DND-41 (cell line): ENCODE data around the gene UTF1.

Experiments used
- ATAC-seq: fragments of 200-7000 bp; cut with Tn5 transposase; 3 replicates; pipeline ENCODE4 v1.9.1; 2021; ENCODE audit warnings: low read depth; ENCODE audit not compliant: insufficient read depth
- DNase-seq: peaks from one replicate; pipeline ENCODE4 v3.0.0-alpha.2; 2020
- H2AFZ ChIP-seq: 2 replicates; pipeline ENCODE4 v1.6.0; 2012; ENCODE audit warnings: low read depth, low read length
- H3K27ac ChIP-seq: 2 replicates; pipeline ENCODE4 v1.5.1; 2012; ENCODE audit warnings: low read length, inconsistent platforms
- H3K27me3 ChIP-seq: fragments of 200-600 bp; sonication (generic); 2 replicates; pipeline ENCODE4 v1.6.0; 2012; ENCODE audit warnings: low read length, mild to moderate bottlenecking, inconsistent platforms; ENCODE audit not compliant: insufficient read depth, poor library complexity
- H3K36me3 ChIP-seq: 2 replicates; pipeline ENCODE4 v1.5.1; 2012; ENCODE audit warnings: low read length, inconsistent platforms; ENCODE audit not compliant: insufficient read depth
- H3K4me1 ChIP-seq: 2 replicates; pipeline ENCODE4 v1.5.1; 2012; ENCODE audit warnings: mild to moderate bottlenecking, low read length; ENCODE audit not compliant: insufficient read depth
- H3K4me2 ChIP-seq: 2 replicates; pipeline ENCODE4 v1.6.0; 2012; ENCODE audit warnings: mild to moderate bottlenecking, moderate library complexity, low read length, inconsistent platforms; ENCODE audit not compliant: insufficient read depth
- H3K4me3 ChIP-seq, 2 experiments: fragments of 200-600 bp in 1 of 2; shearing (Covaris generic) in 1 of 2; 2 replicates each; pipeline ENCODE4 v1.5.1; 2012 to 2016; ENCODE audit warnings: inconsistent platforms in 2 of 2, low read length in 2 of 2, mild to moderate bottlenecking in 2 of 2, low read depth in 1 of 2, moderate library complexity in 1 of 2
- H3K79me2 ChIP-seq: 2 replicates; pipeline ENCODE4 v1.6.0; 2012; ENCODE audit warnings: low read length, inconsistent platforms; ENCODE audit not compliant: insufficient read depth
- H3K9ac ChIP-seq: 2 replicates; pipeline ENCODE4 v1.6.0; 2012; ENCODE audit warnings: low read depth, mild to moderate bottlenecking, inconsistent platforms, low read length, moderate library complexity
- H3K9me3 ChIP-seq: 2 replicates; pipeline ENCODE4 v1.5.1; 2012; ENCODE audit warnings: low read length, moderate library complexity, mild to moderate bottlenecking, inconsistent platforms; ENCODE audit not compliant: insufficient read depth, severe bottlenecking
- H4K20me1 ChIP-seq: 2 replicates; pipeline ENCODE4 v1.6.0; 2012; ENCODE audit warnings: low read length; ENCODE audit not compliant: insufficient read depth
- CTCF ChIP-seq: IDR thresholded peaks from 2 replicates; pipeline ENCODE4 v1.5.1; 2012; ENCODE audit warnings: borderline replicate concordance, low read length, moderate library complexity, mild to moderate bottlenecking; ENCODE audit not compliant: poor library complexity, severe bottlenecking; ENCODE audit errors: extremely low read depth
- EZH2 ChIP-seq: IDR thresholded peaks from 3 replicates; pipeline ENCODE4 v1.6.1; 2012; ENCODE audit warnings: borderline replicate concordance, low read depth, mild to moderate bottlenecking, moderate library complexity, low read length, inconsistent platforms; ENCODE audit not compliant: severe bottlenecking

Gene UTF1

GRCh38 chr10:133269367-133269766 lies 39.4 kb downstream of the UTF1 start:
- Histone ChIP-seq H3K9me3 (no peaks in the 10 kb centered on the region), H3K4me3 (no peak overlapping the region), H3K36me3 (peaks cover 20% of the 10 kb centered on the region), H3K4me2 (no peak overlapping the region), H3K9ac (no peak overlapping the region), H3K27me3 (no peaks in the 10 kb centered on the region), H2AFZ (no peak overlapping the region), H3K79me2 (no peaks in the 10 kb centered on the region), H3K27ac (no peak overlapping the region), H4K20me1 (peaks cover 2% of the 10 kb centered on the region; the same call in 1 of the 2 replicates), H3K4me1 (no peaks in the 10 kb centered on the region)
- ATAC-seq (no peak), DNase-seq (no peak)
- no peak for TF ChIP-seq EZH2
- no peak for TF ChIP-seq CTCF

- no peak overlapping the region for H3K4me2 ChIP-seq
- TF ChIP-seq EZH2 (no peak), CTCF (no peak)
- H3K36me3 ChIP-seq = peaks cover 20% of the 10 kb centered on the region
- no peaks in the 10 kb centered on the region; the same call in 1 of the 2 replicates for H4K20me1 ChIP-seq
- H2AFZ ChIP-seq = no peak overlapping the region
- no peaks in the 10 kb centered on the region for H3K9me3 ChIP-seq
- no peak for ATAC-seq
- H3K27ac ChIP-seq = no peak overlapping the region
- H3K9ac ChIP-seq = no peak overlapping the region
- no peaks in the 10 kb centered on the region for H3K27me3 ChIP-seq
- no peaks in the 10 kb centered on the region for H3K79me2 ChIP-seq
- H3K4me1 ChIP-seq = no peaks in the 10 kb centered on the region
- no peak overlapping the region for H3K4me3 ChIP-seq
- no peak for DNase-seq
Measured at GRCh38 chr10:133270204-133270603, 40.2 kb downstream of the UTF1 start.

- H3K27ac ChIP-seq = no peak overlapping the region
Measured at GRCh38 chr10:133270773-133271297, 40.8 kb downstream of the UTF1 start.

More at GRCh38 chr10:133270773-133271297, 40.8 kb downstream of the UTF1 start:
- Histone ChIP-seq H3K36me3 (peaks cover 20% of the 10 kb centered on the region), H3K9ac (no peak overlapping the region), H3K27me3 (no peaks in the 10 kb centered on the region), H3K4me3 (no peak overlapping the region), H4K20me1 (no peaks in the 10 kb centered on the region; the same call in 1 of the 2 replicates), H3K9me3 (no peaks in the 10 kb centered on the region), H3K4me1 (no peaks in the 10 kb centered on the region), H3K4me2 (no peak overlapping the region), H3K79me2 (no peaks in the 10 kb centered on the region), H2AFZ (no peak overlapping the region)
- no peak for DNase-seq
- no peak for TF ChIP-seq CTCF
- no peak for TF ChIP-seq EZH2
- ATAC-seq = no peak
